OCI-LY3 (cell line): ENCODE measurements around the gene LRRFIP2.

Experiments used
- H2AFZ ChIP-seq: fragments of 200-600, 300-600 bp; shearing (Covaris generic); 2 replicates; pipeline ENCODE4 v1.6.0; 2014; ENCODE audit warnings: antibody characterized with exemption, low read depth, low read length
- H3K27ac ChIP-seq: fragments of 200-600, 300-600 bp; sonication (generic); 2 replicates; pipeline ENCODE4 v1.5.1; 2014; ENCODE audit warnings: mild to moderate bottlenecking, low read length, moderate library complexity, mixed read lengths
- H3K27me3 ChIP-seq: fragments of 200-600, 300-600 bp; sonication (generic); 2 replicates; pipeline ENCODE4 v1.6.1; 2014; ENCODE audit warnings: low read depth, low read length, mixed read lengths
- H3K36me3 ChIP-seq: fragments of 200-600, 300-600 bp; sonication (generic); replicated peaks from 2 replicates; pipeline ENCODE3; 2014; ENCODE audit warnings: low read depth, low read length, mixed read lengths
- H3K4me1 ChIP-seq: fragments of 300-600, 200-600 bp; sonication (generic); 2 replicates; pipeline ENCODE4 v1.6.1; 2014; ENCODE audit warnings: low read length, mixed read lengths
- H3K4me2 ChIP-seq: fragments of 200-600, 300-600 bp; sonication (generic); 2 replicates; pipeline ENCODE4 v1.6.1; 2014; ENCODE audit warnings: low read length, mixed read lengths
- H3K4me3 ChIP-seq: fragments of 300-600, 200-600 bp; sonication (generic); 2 replicates; pipeline ENCODE4 v1.5.1; 2014; ENCODE audit warnings: antibody characterized with exemption, mild to moderate bottlenecking, low read length, moderate library complexity
- H3K79me2 ChIP-seq: fragments of 300-600, 200-600 bp; shearing (Covaris generic); 2 replicates; pipeline ENCODE4 v1.6.1; 2014; ENCODE audit warnings: mild to moderate bottlenecking, low read length, mixed read lengths
- H3K9ac ChIP-seq: fragments of 300-600, 200-600 bp; shearing (Covaris generic); 2 replicates; pipeline ENCODE4 v1.6.0; 2014; ENCODE audit warnings: mild to moderate bottlenecking, low read length, moderate library complexity
- H3K9me3 ChIP-seq: fragments of 200-600, 300-600 bp; shearing (Covaris generic); 2 replicates; pipeline ENCODE4 v1.6.1; 2014; ENCODE audit warnings: low read length, mixed read lengths; ENCODE audit not compliant: insufficient read depth
- H4K20me1 ChIP-seq: fragments of 200-600, 300-600 bp; sonication (generic); 2 replicates; pipeline ENCODE4 v1.6.1; 2016; ENCODE audit warnings: low read length, mixed read lengths; ENCODE audit not compliant: insufficient read depth
- CTCF ChIP-seq: fragments of 200-600, 300-600 bp; sonication (generic); IDR thresholded peaks from 2 replicates; pipeline ENCODE4 v1.5.1; 2014; ENCODE audit warnings: antibody characterized with exemption, low read length, low read depth
- EZH2phosphoT487 ChIP-seq: fragments of 200-600 bp; shearing (Covaris generic); IDR thresholded peaks from 2 replicates; pipeline ENCODE4 v1.6.1; 2018; ENCODE audit warnings: antibody characterized with exemption, mixed run types, low read depth

LRRFIP2 gene

GRCh38 chr3:37183976-37184375 lies 9.6 kb upstream of the LRRFIP2 start:
- Histone ChIP-seq H3K9ac (no peak overlapping the region), H3K27ac (no peak overlapping the region)
- no peak for TF ChIP-seq CTCF
- TF ChIP-seq EZH2phosphoT487 = no peak

GRCh38 chr3:37183375-37183831 lies 9.0 kb upstream of the LRRFIP2 start:
- no peak overlapping the region for H3K4me3 ChIP-seq

More at GRCh38 chr3:37183976-37184375, 9.6 kb upstream of the LRRFIP2 start:
- H3K27me3 ChIP-seq = no peaks in the 10 kb centered on the region
- H3K4me2 ChIP-seq = no peak overlapping the region
- H4K20me1 ChIP-seq = no peaks in the 10 kb centered on the region
- no peaks in the 10 kb centered on the region for H3K79me2 ChIP-seq
- no peaks in the 10 kb centered on the region for H3K4me1 ChIP-seq
- H2AFZ ChIP-seq = no peak overlapping the region
- H3K36me3 ChIP-seq = no peaks in the 10 kb centered on the region
- H3K4me3 ChIP-seq = no peak overlapping the region
- H3K9me3 ChIP-seq = no peaks in the 10 kb centered on the region

GRCh38 chr3:37182816-37183215 lies 8.4 kb upstream of the LRRFIP2 start:
- H3K27me3 ChIP-seq = no peaks in the 10 kb centered on the region
- H3K9ac ChIP-seq = no peak overlapping the region
- H3K9me3 ChIP-seq = no peaks in the 10 kb centered on the region
- TF ChIP-seq EZH2phosphoT487 (no peak), CTCF (no peak)
- H2AFZ ChIP-seq = no peak overlapping the region
- peaks cover 6% of the 10 kb centered on the region for H3K4me1 ChIP-seq
- no peak overlapping the region for H3K4me2 ChIP-seq
- H4K20me1 ChIP-seq = peaks cover 2% of the 10 kb centered on the region; the same call in 1 of the 2 replicates
- H3K27ac ChIP-seq = no peak overlapping the region
- H3K36me3 ChIP-seq = no peaks in the 10 kb centered on the region
- H3K4me3 ChIP-seq = no peak overlapping the region
- H3K79me2 ChIP-seq = peaks cover 9% of the 10 kb centered on the region

More at GRCh38 chr3:37183375-37183831, 9.0 kb upstream of the LRRFIP2 start:
- Histone ChIP-seq H4K20me1 (no peaks in the 10 kb centered on the region), H2AFZ (no peak overlapping the region), H3K36me3 (no peaks in the 10 kb centered on the region), H3K4me1 (peaks cover under 1% of the 10 kb centered on the region; the same call in 1 of the 2 replicates), H3K27ac (no peak overlapping the region), H3K9me3 (no peaks in the 10 kb centered on the region), H3K27me3 (no peaks in the 10 kb centered on the region), H3K9ac (no peak overlapping the region), H3K79me2 (peaks cover 3% of the 10 kb centered on the region), H3K4me2 (no peak overlapping the region)
- TF ChIP-seq EZH2phosphoT487 (no peak), CTCF (no peak)

- H3K4me1 ChIP-seq = peaks cover 13% of the 10 kb centered on the region
- H3K4me3 ChIP-seq = no peak overlapping the region
- H3K9ac ChIP-seq = no peak overlapping the region
- H3K27ac ChIP-seq = no peak overlapping the region
- peaks cover 6% of the 10 kb centered on the region; the same call in 1 of the 2 replicates for H4K20me1 ChIP-seq
- H3K36me3 ChIP-seq = no peaks in the 10 kb centered on the region
- H3K9me3 ChIP-seq = no peaks in the 10 kb centered on the region
- no peak overlapping the region for H3K4me2 ChIP-seq
- no peak for TF ChIP-seq CTCF
- TF ChIP-seq EZH2phosphoT487 = no peak
- no peak overlapping the region for H2AFZ ChIP-seq
- no peaks in the 10 kb centered on the region for H3K27me3 ChIP-seq
- H3K79me2 ChIP-seq = peaks cover 18% of the 10 kb centered on the region
Measured at GRCh38 chr3:37181756-37182155, 7.4 kb upstream of the LRRFIP2 start.
